Measurements from ENCODE around the gene RPP14. TPM values are rescaled to one million over a fixed set of nuclear protein-coding genes. Genes with fewer than 3 reads are reported as not detected.

RPP14 gene
- total and polyA plus RNA-seq, 2 of the 4 experiments (the other 2 are of a cell fraction): 6.6 to 7.8 TPM

DNA sequence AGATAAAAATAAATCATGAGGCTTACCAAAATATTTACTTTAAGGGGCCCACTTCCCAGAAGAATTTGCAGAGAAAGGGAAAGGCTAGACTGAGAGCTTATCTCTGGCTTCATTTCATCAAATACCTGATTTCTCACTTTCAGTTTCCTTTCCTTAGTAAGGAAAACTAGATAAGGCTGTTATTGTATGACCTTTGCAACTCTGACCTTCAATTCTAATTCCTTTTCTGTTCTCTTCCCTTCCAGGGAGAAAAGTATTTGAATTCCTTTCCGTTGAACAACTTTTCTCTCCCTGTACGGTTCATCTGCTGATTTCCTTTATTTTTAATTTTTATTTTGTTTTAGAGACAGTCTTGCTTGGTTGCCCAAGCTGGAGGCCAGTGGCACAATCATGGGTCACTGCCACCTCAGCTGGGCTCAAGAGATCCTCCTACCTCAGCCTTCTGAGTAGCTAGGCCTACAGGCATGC, 19.5 kb downstream of the RPP14 start (continued):
- no peak for TF ChIP-seq CHD1 (IDR thresholded peaks at IDR 0.05; ENCODE audit: low read depth, low read length)

DNA sequence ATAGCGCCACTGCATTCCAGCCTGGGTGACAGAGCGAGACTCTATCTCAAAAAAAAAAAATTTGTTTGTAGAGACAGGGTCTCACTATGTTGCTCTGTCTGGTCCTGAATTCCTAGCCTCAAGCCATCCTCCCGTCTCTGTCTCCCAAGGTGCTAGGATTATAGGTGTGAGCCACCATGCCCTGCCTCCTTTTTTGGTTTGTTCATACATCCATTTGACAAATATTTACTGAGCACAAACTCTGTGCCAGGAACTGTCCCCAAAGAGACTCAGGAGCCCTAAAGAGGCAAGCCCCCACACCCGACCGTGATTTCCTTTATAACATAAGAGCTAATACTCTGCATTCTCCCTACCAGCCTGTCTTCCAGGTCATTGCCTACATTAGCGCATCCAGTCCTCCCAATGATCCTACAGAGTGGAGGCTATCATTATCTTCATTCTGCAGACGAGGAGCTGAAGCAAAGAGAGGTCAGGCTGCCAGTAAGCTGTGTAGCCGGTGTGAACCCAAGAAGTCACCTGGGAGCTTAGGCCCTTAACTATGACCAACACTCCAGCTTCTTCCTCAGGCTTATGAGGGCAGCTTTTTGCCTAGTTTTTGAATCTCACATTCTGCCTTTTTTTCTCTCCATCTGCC, 20.3 kb downstream of the RPP14 start:
- no peak overlapping the region for H2BK5ac ChIP-seq (ENCODE audit: low read depth, low read length, poor library complexity, severe bottlenecking)
- H3K14ac ChIP-seq (replicated peaks; ENCODE audit: low read depth, low read length): peak overlapping the region; percentile 81
- H2AK5ac ChIP-seq (ENCODE audit: low read depth, low read length): peak overlapping the region; percentile 18
- H4K20me1 ChIP-seq (ENCODE audit: insufficient read depth, low read length): no peaks in the 10 kb centered on the region
- no peak overlapping the region for H2AFZ ChIP-seq (replicated peaks; ENCODE audit: low read length, poor library complexity)
- H3K36me3 ChIP-seq (ENCODE audit: control insufficient read depth, insufficient read depth, low read length): no peaks in the 10 kb centered on the region
- intact Hi-C loops (cut with micrococcal nuclease) (no loop called here), dilution Hi-C loops (cut with HindIII; ENCODE audit: low sequenced_read_pairs, unreplicated experiment) (no loop called here), in situ Hi-C loops (cut with MboI; ENCODE audit: low sequenced_read_pairs) (loop anchor here (5.0 to 10.0 kb wide), 3 partner anchors 168 to 298 kb away; partner anchors contain the start of gene KCTD6)
- no peak overlapping the region for H2AK9ac ChIP-seq (replicated peaks; ENCODE audit: low read depth, low read length, poor library complexity)
- 100% methylated on average over 1 of the region's 8 CpGs; no CpG with 5 or more reads in 1 of the 2 experiments for WGBS, 2 experiments (ENCODE audit: extremely low coverage in 2 of 2, insufficient read length in 1 of 2)
- no peaks in the 10 kb centered on the region for H3K9me3 ChIP-seq (ENCODE audit: control insufficient read depth, insufficient read depth, low read length)
- ATAC-seq (ENCODE audit: low read depth) (no peak), DNase-seq (no peak)
- peak overlapping the region; percentile 21; the same call in 1 of the 2 replicates for H4K91ac ChIP-seq (ENCODE audit: insufficient read depth, low read depth, low read length)
- H3K4me1 ChIP-seq (ENCODE audit: control insufficient read depth, insufficient read depth, low read length): peaks cover 15% of the 10 kb centered on the region
- H2BK15ac ChIP-seq (ENCODE audit: low read depth, low read length): peak overlapping the region; percentile 36; the same call in 1 of the 3 replicates
- peak overlapping the region; percentile 80 for H3K4ac ChIP-seq (ENCODE audit: low read depth, low read length)
- H3K56ac ChIP-seq (ENCODE audit: extremely low read depth, insufficient read depth, low read length): no peak overlapping the region
- H2BK120ac ChIP-seq (ENCODE audit: low read depth, low read length): peak overlapping the region; percentile 40
- H3K27me3 ChIP-seq (ENCODE audit: control insufficient read depth, insufficient read depth, low read length): no peaks in the 10 kb centered on the region
- no peak overlapping the region for H3K4me2 ChIP-seq (ENCODE audit: low read depth, low read length)
- H4K8ac ChIP-seq (ENCODE audit: low read depth in 2 of 2, low read length in 2 of 2): peak overlapping the region in 1 of 2 experiments; percentile 28; a peak in 1 of 4 replicates
- peaks cover 9% of the 10 kb centered on the region for H3K9me1 ChIP-seq (ENCODE audit: insufficient read depth, low read length)
- H2BK20ac ChIP-seq (ENCODE audit: low read depth, low read length): peak overlapping the region; percentile 43; the same call in 1 of the 2 replicates
- no peak overlapping the region for H3K9ac ChIP-seq (ENCODE audit: low read depth, low read length)
- H3K79me1 ChIP-seq (ENCODE audit: low read depth in 1 of 2, low read length in 2 of 2): peaks cover 0 to 6% of the 10 kb centered on the region in 2 experiments; a peak in 2 of 4 replicates
- POLR2A ChIA-PET (ENCODE audit: unreplicated experiment): no interaction called here
- H3K27ac ChIP-seq (ENCODE audit: insufficient read depth, low read length): peak overlapping the region; percentile 60; the same call in 1 of the 2 replicates
- no peak overlapping the region for H3K4me3 ChIP-seq (ENCODE audit: insufficient read depth, low read depth, low read length)
- CTCF ChIA-PET: interaction anchor here (0.5 to 2.2 kb wide), 2 partner anchors 15 to 165 kb away, joined by 4 to 5 read pairs; partner anchors contain the start of gene KCTD6
- H3K18ac ChIP-seq (ENCODE audit: low read depth, low read length): peak overlapping the region; percentile 67
- peak overlapping the region; percentile 46 for H4K5ac ChIP-seq (ENCODE audit: low read depth, low read length)
- H3K23ac ChIP-seq (ENCODE audit: low read depth, low read length): no peak overlapping the region
- BruUV-seq (replicated peaks): no TSS peak
- TF ChIP-seq CEBPB (IDR thresholded peaks at IDR 0.05; ENCODE audit: low read depth, low read length) (no peak), CHD1 (IDR thresholded peaks at IDR 0.05; ENCODE audit: low read depth, low read length) (no peak), RFX5 (IDR thresholded peaks at IDR 0.05; ENCODE audit: low read depth, low read length) (no peak), NFE2L2 (IDR thresholded peaks at IDR 0.05; ENCODE audit: low read depth, low read length) (no peak), BHLHE40 (IDR thresholded peaks at IDR 0.05; ENCODE audit: low read depth, low read length) (no peak), RAD21 (IDR thresholded peaks at IDR 0.05; ENCODE audit: low read length) (no peak), MAFK (IDR thresholded peaks at IDR 0.05; ENCODE audit: low read depth, low read length) (no peak), MXI1 (IDR thresholded peaks at IDR 0.05; ENCODE audit: borderline replicate concordance, low read depth, low read length) (no peak), FOS (IDR thresholded peaks at IDR 0.05; ENCODE audit: low read depth, low read length) (no peak), MAZ (IDR thresholded peaks at IDR 0.05; ENCODE audit: borderline replicate concordance, low read depth, low read length) (no peak)
- TF ChIP-seq, protein P1, sequence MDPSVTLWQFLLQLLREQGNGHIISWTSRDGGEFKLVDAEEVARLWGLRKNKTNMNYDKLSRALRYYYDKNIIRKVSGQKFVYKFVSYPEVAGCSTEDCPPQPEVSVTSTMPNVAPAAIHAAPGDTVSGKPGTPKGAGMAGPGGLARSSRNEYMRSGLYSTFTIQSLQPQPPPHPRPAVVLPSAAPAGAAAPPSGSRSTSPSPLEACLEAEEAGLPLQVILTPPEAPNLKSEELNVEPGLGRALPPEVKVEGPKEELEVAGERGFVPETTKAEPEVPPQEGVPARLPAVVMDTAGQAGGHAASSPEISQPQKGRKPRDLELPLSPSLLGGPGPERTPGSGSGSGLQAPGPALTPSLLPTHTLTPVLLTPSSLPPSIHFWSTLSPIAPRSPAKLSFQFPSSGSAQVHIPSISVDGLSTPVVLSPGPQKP (IDR thresholded peaks at IDR 0.05; ENCODE audit: borderline replicate concordance, low read depth, low read length): no peak
- TF ChIP-seq, protein P2, sequence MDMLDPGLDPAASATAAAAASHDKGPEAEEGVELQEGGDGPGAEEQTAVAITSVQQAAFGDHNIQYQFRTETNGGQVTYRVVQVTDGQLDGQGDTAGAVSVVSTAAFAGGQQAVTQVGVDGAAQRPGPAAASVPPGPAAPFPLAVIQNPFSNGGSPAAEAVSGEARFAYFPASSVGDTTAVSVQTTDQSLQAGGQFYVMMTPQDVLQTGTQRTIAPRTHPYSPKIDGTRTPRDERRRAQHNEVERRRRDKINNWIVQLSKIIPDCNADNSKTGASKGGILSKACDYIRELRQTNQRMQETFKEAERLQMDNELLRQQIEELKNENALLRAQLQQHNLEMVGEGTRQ (IDR thresholded peaks at IDR 0.05; ENCODE audit: low read depth, low read length): no peak
